ENCODE data around the gene SF3B2. TPM values are rescaled to one million over a fixed set of nuclear protein-coding genes. Genes with fewer than 3 reads are reported as not detected.

The SF3B2 gene
- total and polyA plus RNA-seq, 2 donors (not counting 3 experiments of a cell fraction or from before 2014, with no cell fraction given), result 99.4 to 196 TPM

- H3K79me2 ChIP-seq (ENCODE audit: control insufficient read depth, insufficient read depth, low read length), result peaks cover 28% of the 10 kb centered on the region
- peaks cover 14% of the 10 kb centered on the region for H3K4me1 ChIP-seq (ENCODE audit: control insufficient read depth, extremely low read depth, insufficient read depth, low read length)
- H3K4me3 ChIP-seq (replicated peaks in 1 of 3; ENCODE audit: insufficient read depth in 1 of 3, low read depth in 1 of 3, low read length in 3 of 3), result peak overlapping the region; percentile 67 to 93 (median 80)
- ChIA-PET POLR2A (interaction anchor here (0.6 to 0.9 kb wide), 2 partner anchors 10 to 138 kb away, joined by 3 to 4 read pairs; no protein-coding TSS in a partner anchor), CTCF (interaction anchor here (1.1 to 4.0 kb wide), 3 partner anchors 16 to 282 kb away, joined by 3 to 16 read pairs (median 3); no protein-coding TSS in a partner anchor)
- no peaks in the 10 kb centered on the region for H3K27me3 ChIP-seq (ENCODE audit: control insufficient read depth in 2 of 2, insufficient read depth in 2 of 2, low read length in 2 of 2)
- no peaks in the 10 kb centered on the region for H3K9me3 ChIP-seq (replicated peaks; ENCODE audit: control insufficient read depth, insufficient read depth, low read length)
- dilution Hi-C loops (cut with MboI; ENCODE audit: extremely low pct_ligation_motif_present, low sequenced_read_pairs), result no loop called here
- FAIRE-seq (no peak), DNase-seq (ENCODE audit: low read depth, low spot score) (no peak)
- H2AFZ ChIP-seq (ENCODE audit: low read depth, low read length), result peak overlapping the region; percentile 83
- TSS peak; percentile 66 for BruUV-seq (replicated peaks)
- peak overlapping the region; percentile 63 for H3K27ac ChIP-seq (ENCODE audit: insufficient read depth, low read depth, low read length)
- peak overlapping the region; percentile 88 for H3K9ac ChIP-seq (replicated peaks; ENCODE audit: extremely low read depth, insufficient read depth, low read length)
- H3K9me1 ChIP-seq (replicated peaks; ENCODE audit: control insufficient read depth, extremely low read depth, insufficient read depth, low read length), result no peaks in the 10 kb centered on the region
- intact Hi-C loops (cut with micrococcal nuclease), result loop anchor here (1.0 to 5.0 kb wide), 4 partner anchors 16 to 192 kb away; partner anchors contain the start of genes BANF1, C11orf68, DRAP1 and EIF1AD
- H4K20me1 ChIP-seq (replicated peaks; ENCODE audit: control insufficient read depth, extremely low read depth, insufficient read depth, low read length), result no peaks in the 10 kb centered on the region
- H3K36me3 ChIP-seq (ENCODE audit: control insufficient read depth in 2 of 2, extremely low read depth in 1 of 2, insufficient read depth in 2 of 2, low read length in 2 of 2), result peaks cover 18 to 22% of the 10 kb centered on the region in 2 experiments
- H3K4me2 ChIP-seq (ENCODE audit: insufficient read depth, low read length), result peak overlapping the region; percentile 89
- TF ChIP-seq POLR2A (IDR thresholded peaks at IDR 0.05; ENCODE audit: low read depth, low read length) (no peak), EZH2 (IDR thresholded peaks at IDR 0.05; ENCODE audit: borderline replicate concordance, low read depth, low read length, severe bottlenecking) (no peak), MAX (IDR thresholded peaks at IDR 0.05; ENCODE audit: insufficient read depth, insufficient read length) (no peak), GATA2 (IDR thresholded peaks at IDR 0.05; ENCODE audit: insufficient read depth, insufficient read length, low read depth, low read length) (no peak), FOS (IDR thresholded peaks at IDR 0.05; ENCODE audit: borderline replicate concordance, insufficient read depth, low read length) (no peak), POLR2AphosphoS5 (IDR thresholded peaks at IDR 0.05; ENCODE audit: insufficient read depth, low read depth, low read length) (no peak), CTCF (IDR thresholded peaks at IDR 0.05; ENCODE audit: extremely low read depth in 1 of 2, insufficient read depth in 1 of 2, low read depth in 1 of 2, low read length in 2 of 2) (no peak), JUN (IDR thresholded peaks at IDR 0.05; ENCODE audit: borderline replicate concordance, insufficient read depth, insufficient read length, low read depth) (no peak), MYC (IDR thresholded peaks at IDR 0.05; ENCODE audit: low read depth, low read length) (no peak)
Observed at GRCh38 chr11:66052664-66052982, 459 bp downstream of the SF3B2 start.

All from endothelial cell of umbilical vein (primary cell).